Mucosa of descending colon (tissue), 3 donors: Measurements from ENCODE around the gene HSD11B1L. TPM values are rescaled to one million over a fixed set of nuclear protein-coding genes. Genes with fewer than 3 reads are reported as not detected.

Experiments
- ATAC-seq: fragments of 200-7000 bp; cut with Tn5 transposase; one replicate; pipeline ENCODE4 v1.9.1; 2020; ENCODE audit warnings: mild to moderate bottlenecking, moderate library complexity
- DNase-seq, 3 donors: peaks; one replicate each; pipeline ENCODE4 v3.0.0-alpha.2; 2020
- H3K36me3 ChIP-seq: fragments of 200-600 bp; one replicate; pipeline ENCODE4 v1.8.0; 2021; ENCODE audit warnings: low read depth, mild to moderate bottlenecking
- H3K4me1 ChIP-seq: fragments of 200-600 bp; one replicate; pipeline ENCODE4 v1.8.0; 2021; ENCODE audit warnings: low read depth, mild to moderate bottlenecking
- H3K4me3 ChIP-seq: fragments of 200-600 bp; one replicate; pipeline ENCODE4 v1.8.0; 2021; ENCODE audit warnings: mild to moderate bottlenecking
- H3K9me3 ChIP-seq: fragments of 200-600 bp; one replicate; pipeline ENCODE4 v1.8.0; 2021; ENCODE audit warnings: mild to moderate bottlenecking
- intact Hi-C, 2 donors: fragments of 100-400 bp; cut with DNase I in 1 of 2; cut with micrococcal nuclease in 1 of 2; formaldehyde crosslinking; loops; one replicate each; pipeline versions ENCODE4 v1.11.0 to v1.11.1; 2022; cut with DNase I, micrococcal nuclease
- total RNA-seq, 3 donors: library from RNA; stranded (reverse); fragmentation: NEBNext Ultra II Directional in 2 of 3; extraction: Animal tissue kit (Norgen Biotek cat#: 25700) in 2 of 3; gene quantifications; one replicate each; pipeline versions ENCODE4 v1.2.1 to v1.2.4, GENCODE V29; 2021 to 2023
- TF ChIP-seq, protein P1 (sequence below): fragments of 200-600 bp; IDR thresholded peaks from one replicate; pipeline ENCODE4 v1.8.0; 2022; ENCODE audit warnings: antibody characterized with exemption, mild to moderate bottlenecking
- donor health status: DM: no; HTN: no; CAD: no; lungs with moderate emphysema.
- donor health status: DM: no; HTN: no; CAD: no.
- donor health status: DM: no; HTN: yes; CAD: no.

HSD11B1L gene
- total RNA-seq, 3 donors from 2014 or later = 2.3 to 8.2 (median 3.3) TPM

- no peaks in the 10 kb centered on the region for H3K36me3 ChIP-seq
- intact Hi-C loops = no loop called here
- ATAC-seq = no peak
These were observed 27.0 kb downstream of the HSD11B1L start for GRCh38 chr19:5707576-5708575.

DNA sequence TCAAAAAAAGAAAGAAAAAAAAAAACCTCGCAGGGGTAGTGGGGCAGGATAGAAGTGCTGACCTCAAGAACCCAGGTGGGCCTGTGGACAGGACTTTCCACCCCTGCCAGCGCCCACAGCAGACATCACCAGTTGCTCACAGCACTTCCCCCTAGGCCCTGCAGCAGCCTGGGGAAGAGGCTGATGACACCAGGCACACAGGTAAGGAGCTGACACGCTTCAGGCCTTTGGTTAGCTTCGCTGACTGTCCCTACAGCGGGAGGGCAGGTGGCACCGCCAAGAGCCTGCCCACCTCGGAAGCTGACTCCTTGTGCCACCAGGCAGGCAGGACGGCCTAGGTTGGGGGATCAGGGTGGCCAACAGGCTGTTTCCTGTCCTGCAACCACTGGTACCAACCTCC, 30.2 kb downstream of the HSD11B1L start:
- no peaks in the 10 kb centered on the region for H3K4me1 ChIP-seq
- intact Hi-C loops = no loop called here
- no peaks in the 10 kb centered on the region for H3K9me3 ChIP-seq
- TF ChIP-seq, protein P1, sequence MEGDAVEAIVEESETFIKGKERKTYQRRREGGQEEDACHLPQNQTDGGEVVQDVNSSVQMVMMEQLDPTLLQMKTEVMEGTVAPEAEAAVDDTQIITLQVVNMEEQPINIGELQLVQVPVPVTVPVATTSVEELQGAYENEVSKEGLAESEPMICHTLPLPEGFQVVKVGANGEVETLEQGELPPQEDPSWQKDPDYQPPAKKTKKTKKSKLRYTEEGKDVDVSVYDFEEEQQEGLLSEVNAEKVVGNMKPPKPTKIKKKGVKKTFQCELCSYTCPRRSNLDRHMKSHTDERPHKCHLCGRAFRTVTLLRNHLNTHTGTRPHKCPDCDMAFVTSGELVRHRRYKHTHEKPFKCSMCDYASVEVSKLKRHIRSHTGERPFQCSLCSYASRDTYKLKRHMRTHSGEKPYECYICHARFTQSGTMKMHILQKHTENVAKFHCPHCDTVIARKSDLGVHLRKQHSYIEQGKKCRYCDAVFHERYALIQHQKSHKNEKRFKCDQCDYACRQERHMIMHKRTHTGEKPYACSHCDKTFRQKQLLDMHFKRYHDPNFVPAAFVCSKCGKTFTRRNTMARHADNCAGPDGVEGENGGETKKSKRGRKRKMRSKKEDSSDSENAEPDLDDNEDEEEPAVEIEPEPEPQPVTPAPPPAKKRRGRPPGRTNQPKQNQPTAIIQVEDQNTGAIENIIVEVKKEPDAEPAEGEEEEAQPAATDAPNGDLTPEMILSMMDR = no peak
- H3K36me3 ChIP-seq = no peaks in the 10 kb centered on the region
- no peak for ATAC-seq
- H3K4me3 ChIP-seq = no peak overlapping the region
- no peak for DNase-seq

More at GRCh38 chr19:5707576-5708575, 27.0 kb downstream of the HSD11B1L start:
- H3K4me3 ChIP-seq = no peak overlapping the region
- DNase-seq = no peak
- TF ChIP-seq, protein P1 = no peak
- no peaks in the 10 kb centered on the region for H3K4me1 ChIP-seq
- H3K9me3 ChIP-seq = no peaks in the 10 kb centered on the region

DNA sequence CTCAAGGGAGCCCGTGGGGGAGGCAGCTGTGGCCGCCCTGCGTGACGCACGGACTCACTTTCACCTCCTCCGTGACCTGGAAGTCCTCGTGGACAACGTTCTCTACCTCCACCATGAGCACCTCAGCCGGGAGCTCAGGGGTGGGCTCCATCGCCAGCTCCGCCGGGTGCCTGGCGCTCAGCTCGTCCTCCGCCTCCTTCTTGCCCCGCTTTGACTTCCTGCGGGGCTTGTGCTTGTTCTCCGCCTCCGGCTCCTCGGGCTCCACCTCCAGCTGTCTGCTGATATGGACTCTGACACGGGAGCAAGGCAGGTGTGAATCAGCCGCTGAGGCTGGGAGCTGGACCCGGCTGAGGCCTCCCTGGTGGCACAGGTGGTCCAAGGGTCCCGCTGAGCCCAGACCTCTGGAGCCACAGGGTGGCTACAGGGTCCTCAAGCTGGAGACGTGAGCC, 30.9 kb downstream of the HSD11B1L start:
- Histone ChIP-seq H3K4me1 (no peaks in the 10 kb centered on the region), H3K36me3 (no peaks in the 10 kb centered on the region), H3K9me3 (no peaks in the 10 kb centered on the region), H3K4me3 (no peak overlapping the region)
- no peak for ATAC-seq
- TF ChIP-seq, protein P1 = no peak
- DNase-seq = no peak
- intact Hi-C loops = no loop called here

GRCh38 chr19:5713228-5713627, 32.4 kb downstream of the HSD11B1L start:
- no peaks in the 10 kb centered on the region for H3K36me3 ChIP-seq
- H3K4me1 ChIP-seq = peaks cover 2% of the 10 kb centered on the region
- no peak for DNase-seq
- ATAC-seq = no peak
- no peak overlapping the region for H3K4me3 ChIP-seq
- intact Hi-C loops = no loop called here
- no peaks in the 10 kb centered on the region for H3K9me3 ChIP-seq
- TF ChIP-seq, protein P1 = no peak

DNA sequence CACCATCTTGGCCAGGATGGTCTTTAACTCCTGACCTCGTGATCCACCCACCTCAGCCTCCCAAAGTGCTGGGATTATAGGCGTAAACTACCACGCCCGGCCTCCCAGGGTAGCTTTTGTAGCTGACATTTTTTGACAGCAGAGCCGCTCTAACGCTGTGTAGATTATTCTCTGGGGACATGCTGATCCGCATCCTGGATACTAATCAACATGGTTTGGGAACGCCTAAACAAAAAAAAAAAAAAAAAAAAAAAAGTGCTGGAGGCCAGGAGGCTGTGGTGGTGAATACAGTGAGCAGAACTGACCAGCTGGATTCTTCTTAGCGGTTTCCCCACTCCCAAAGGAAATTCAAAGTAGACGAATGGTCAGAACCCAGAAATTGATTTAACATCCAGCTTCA, 34.0 kb downstream of the HSD11B1L start:
- no peaks in the 10 kb centered on the region for H3K36me3 ChIP-seq
- H3K4me3 ChIP-seq = no peak overlapping the region
- no peak for DNase-seq
- intact Hi-C loops = no loop called here
- no peak for ATAC-seq
- no peaks in the 10 kb centered on the region for H3K9me3 ChIP-seq
- TF ChIP-seq, protein P1 = no peak
- H3K4me1 ChIP-seq = peaks cover 12% of the 10 kb centered on the region
